Panc1 (cell line): ENCODE measurements around the gene BRAF.

Experiments
- POLR2AphosphoS5 ChIP-seq: IDR thresholded peaks from 2 replicates; pipeline ENCODE4 v1.6.1; 2012; ENCODE audit warnings: mild to moderate bottlenecking, low read depth, low read length, moderate library complexity
- TF ChIP-seq, protein P1 (sequence below): fragments of 450-650 bp; IDR thresholded peaks from 2 replicates; pipeline ENCODE4 v1.5.1; 2017; ENCODE audit warnings: mild to moderate bottlenecking
- TF ChIP-seq, protein P2 (sequence below), 2 experiments: IDR thresholded peaks; 2 replicates each; pipeline ENCODE4 v1.6.1; 2011 to 2012; ENCODE audit warnings: low read depth in 2 of 2, control low read depth in 1 of 2, low read length in 1 of 2, mild to moderate bottlenecking in 1 of 2, moderate library complexity in 1 of 2; ENCODE audit not compliant: insufficient read depth in 1 of 2

DNA sequence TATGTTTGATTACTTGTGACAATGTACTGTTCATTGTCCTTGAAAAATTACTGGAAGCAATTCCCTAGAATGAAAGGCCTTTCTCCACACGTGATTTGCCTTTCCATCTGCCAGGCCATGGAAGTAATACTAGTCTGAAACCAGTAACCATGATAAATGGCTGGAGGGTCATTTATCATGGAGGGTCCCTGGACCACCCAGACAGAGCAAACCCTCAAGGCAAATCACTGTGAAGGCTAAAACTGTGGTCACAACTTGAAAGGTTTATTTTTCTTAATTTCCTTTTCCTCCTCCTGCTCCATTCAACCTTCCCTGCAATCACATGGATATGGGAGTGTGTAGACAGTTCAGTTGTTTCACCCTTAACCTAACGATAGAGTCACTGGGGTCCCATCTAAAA is 16.4 kb downstream of the BRAF start:
- TF ChIP-seq, protein P1, sequence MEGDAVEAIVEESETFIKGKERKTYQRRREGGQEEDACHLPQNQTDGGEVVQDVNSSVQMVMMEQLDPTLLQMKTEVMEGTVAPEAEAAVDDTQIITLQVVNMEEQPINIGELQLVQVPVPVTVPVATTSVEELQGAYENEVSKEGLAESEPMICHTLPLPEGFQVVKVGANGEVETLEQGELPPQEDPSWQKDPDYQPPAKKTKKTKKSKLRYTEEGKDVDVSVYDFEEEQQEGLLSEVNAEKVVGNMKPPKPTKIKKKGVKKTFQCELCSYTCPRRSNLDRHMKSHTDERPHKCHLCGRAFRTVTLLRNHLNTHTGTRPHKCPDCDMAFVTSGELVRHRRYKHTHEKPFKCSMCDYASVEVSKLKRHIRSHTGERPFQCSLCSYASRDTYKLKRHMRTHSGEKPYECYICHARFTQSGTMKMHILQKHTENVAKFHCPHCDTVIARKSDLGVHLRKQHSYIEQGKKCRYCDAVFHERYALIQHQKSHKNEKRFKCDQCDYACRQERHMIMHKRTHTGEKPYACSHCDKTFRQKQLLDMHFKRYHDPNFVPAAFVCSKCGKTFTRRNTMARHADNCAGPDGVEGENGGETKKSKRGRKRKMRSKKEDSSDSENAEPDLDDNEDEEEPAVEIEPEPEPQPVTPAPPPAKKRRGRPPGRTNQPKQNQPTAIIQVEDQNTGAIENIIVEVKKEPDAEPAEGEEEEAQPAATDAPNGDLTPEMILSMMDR = no peak
- TF ChIP-seq, protein P2, sequence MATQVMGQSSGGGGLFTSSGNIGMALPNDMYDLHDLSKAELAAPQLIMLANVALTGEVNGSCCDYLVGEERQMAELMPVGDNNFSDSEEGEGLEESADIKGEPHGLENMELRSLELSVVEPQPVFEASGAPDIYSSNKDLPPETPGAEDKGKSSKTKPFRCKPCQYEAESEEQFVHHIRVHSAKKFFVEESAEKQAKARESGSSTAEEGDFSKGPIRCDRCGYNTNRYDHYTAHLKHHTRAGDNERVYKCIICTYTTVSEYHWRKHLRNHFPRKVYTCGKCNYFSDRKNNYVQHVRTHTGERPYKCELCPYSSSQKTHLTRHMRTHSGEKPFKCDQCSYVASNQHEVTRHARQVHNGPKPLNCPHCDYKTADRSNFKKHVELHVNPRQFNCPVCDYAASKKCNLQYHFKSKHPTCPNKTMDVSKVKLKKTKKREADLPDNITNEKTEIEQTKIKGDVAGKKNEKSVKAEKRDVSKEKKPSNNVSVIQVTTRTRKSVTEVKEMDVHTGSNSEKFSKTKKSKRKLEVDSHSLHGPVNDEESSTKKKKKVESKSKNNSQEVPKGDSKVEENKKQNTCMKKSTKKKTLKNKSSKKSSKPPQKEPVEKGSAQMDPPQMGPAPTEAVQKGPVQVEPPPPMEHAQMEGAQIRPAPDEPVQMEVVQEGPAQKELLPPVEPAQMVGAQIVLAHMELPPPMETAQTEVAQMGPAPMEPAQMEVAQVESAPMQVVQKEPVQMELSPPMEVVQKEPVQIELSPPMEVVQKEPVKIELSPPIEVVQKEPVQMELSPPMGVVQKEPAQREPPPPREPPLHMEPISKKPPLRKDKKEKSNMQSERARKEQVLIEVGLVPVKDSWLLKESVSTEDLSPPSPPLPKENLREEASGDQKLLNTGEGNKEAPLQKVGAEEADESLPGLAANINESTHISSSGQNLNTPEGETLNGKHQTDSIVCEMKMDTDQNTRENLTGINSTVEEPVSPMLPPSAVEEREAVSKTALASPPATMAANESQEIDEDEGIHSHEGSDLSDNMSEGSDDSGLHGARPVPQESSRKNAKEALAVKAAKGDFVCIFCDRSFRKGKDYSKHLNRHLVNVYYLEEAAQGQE (IDR thresholded peaks at IDR 0.05; ENCODE audit: insufficient read depth in 1 of 2, low read depth in 2 of 2, low read length in 1 of 2) = no peak
- TF ChIP-seq POLR2AphosphoS5 = no peak
